ENCODE measurements around the gene LHFPL3.

Gene LHFPL3

DNA sequence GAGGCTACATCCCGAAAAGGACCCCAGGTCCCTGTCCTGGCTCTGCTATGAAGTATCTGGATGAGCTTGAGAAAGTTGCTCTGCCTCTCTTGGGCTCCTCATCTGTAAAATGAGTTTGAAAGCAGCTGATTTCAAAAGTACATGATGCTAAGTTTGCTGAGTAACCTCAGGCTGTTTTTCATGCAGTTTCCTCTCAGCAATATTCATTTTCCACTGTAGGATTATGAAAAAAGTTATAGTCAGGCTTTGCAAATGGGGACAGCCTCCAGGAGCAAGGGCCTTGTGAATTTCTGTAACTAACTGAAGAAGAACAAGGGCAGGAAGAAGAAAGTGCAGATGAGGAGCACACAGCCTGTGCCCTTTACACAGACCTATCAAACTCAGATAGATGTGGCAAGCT lies 518.3 kb downstream of the LHFPL3 start:
- no peak for DNase-seq (ENCODE audit: low read depth)

DNA sequence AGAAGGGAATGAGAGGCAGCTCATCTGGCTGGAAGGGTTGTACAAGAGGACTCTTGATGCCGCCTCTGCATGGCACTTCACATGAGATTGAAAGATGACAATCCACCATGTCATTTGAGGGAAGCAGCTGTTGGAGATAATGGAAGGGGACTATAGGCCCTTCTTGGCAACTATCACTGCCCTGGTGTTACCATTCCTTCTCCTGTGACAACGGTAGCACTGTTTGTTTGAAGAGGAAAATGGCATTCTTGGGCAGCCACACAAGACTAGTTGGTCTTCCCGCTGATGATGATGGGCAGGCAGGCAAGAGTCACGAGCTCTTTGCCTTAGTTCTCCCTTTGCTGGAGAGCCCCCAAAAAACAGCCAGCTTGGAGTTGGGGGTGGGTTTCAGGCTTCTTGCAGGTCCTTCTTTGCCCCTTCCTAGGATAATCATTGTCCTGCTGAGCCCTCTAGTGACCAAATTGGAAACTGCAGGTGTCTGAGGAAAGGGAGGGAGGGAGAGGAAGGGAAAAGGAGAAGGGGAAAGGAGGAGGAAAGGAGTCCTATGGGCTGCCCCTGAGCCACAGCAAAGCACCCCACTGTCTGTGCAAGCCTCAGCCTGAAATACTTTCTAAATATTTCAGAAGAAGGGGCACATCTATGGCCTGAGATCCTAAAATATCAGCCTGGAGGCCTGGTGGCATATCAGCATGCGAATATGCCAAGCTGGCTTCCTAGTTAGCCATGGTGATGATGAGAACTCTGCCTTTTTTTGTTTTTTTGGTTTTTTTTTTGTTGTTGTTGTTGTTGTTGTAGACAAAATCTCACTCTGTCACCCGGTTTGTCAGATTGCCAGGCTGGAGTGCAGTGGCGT lies 520.0 kb downstream of the LHFPL3 start:
- peak; percentile 29 for DNase-seq (ENCODE audit: low read depth)

DNA sequence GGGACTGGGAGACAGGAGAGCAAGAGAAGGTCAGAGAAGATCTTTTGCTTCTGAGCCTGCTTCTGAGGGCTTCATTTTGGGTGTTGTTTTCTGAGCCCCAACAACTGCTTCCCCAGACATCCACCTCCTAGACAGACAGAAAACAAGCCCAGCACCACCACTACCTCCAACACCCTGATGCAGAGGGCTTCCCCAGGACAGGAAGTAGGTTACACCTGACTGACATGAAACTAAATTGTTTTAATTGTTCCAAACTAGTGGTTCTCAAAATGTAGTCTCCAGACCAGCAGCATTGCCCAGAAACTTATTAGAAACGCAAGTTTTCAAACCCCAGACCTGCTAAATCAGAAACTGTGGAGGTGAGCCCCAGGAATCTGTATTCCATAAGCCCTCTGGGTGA lies 522.0 kb downstream of the LHFPL3 start:
- no peak for DNase-seq (ENCODE audit: low read depth)

DNA sequence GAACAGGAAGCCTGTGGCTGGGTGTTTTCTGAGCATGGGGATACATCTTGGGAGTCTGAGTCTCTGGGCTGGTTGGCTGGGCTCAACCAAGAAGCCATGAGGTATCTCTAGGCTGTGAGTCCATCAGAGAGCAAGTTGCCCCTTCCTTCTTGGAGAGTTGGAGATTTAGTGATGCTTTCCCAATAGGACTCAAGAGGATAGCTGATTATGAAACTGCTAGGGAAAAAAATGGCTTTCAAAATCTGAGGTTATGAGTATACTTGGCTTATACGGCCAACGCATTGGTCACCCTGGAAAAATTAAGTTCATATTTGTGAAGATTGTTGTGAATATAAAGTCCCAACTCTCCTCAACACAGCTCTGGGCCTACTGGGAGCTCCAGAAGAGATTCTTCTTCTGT lies 522.9 kb downstream of the LHFPL3 start:
- DNase-seq (ENCODE audit: low read depth) = no peak

DNA sequence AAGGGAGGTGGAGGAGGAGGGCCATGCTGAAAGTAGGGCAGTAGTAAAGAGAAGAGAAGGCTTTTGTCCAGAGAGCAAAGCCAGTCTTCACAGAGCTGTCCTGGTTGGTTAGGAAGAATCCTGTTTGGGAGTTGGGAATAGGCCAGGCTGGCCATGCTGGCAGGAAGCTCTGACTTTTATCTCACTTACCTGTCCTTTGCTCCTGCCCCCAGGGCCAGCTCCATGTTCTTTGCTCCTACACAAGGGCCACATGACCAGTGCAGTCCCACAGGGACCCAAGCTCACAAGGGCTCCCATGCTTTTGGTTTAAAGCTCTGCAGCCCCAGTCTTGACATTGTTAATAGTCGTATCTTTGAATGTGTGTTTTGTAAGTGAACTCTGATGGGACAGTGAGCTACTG lies 524.0 kb downstream of the LHFPL3 start:
- DNase-seq (ENCODE audit: low read depth) = no peak

DNA sequence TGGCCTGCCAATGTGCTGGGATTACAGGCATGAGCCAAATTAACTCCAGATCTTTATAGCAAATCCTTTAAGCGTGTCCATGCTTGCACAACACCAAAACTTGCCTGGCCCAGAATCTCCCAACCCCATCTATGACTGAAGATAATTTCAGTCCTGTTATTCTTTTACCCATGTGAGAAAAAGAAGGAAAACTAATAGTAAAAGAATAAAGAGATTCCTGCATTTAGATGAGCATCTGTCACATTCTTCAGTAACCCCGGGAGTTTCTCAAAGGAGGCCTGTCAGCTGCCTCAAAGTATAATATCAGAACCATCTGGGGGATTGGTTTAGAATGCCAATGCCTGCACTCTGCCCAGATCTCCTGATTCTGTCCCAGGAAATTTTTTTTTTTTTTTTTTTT lies 527.5 kb downstream of the LHFPL3 start:
- no peak for DNase-seq (ENCODE audit: low read depth)

DNA sequence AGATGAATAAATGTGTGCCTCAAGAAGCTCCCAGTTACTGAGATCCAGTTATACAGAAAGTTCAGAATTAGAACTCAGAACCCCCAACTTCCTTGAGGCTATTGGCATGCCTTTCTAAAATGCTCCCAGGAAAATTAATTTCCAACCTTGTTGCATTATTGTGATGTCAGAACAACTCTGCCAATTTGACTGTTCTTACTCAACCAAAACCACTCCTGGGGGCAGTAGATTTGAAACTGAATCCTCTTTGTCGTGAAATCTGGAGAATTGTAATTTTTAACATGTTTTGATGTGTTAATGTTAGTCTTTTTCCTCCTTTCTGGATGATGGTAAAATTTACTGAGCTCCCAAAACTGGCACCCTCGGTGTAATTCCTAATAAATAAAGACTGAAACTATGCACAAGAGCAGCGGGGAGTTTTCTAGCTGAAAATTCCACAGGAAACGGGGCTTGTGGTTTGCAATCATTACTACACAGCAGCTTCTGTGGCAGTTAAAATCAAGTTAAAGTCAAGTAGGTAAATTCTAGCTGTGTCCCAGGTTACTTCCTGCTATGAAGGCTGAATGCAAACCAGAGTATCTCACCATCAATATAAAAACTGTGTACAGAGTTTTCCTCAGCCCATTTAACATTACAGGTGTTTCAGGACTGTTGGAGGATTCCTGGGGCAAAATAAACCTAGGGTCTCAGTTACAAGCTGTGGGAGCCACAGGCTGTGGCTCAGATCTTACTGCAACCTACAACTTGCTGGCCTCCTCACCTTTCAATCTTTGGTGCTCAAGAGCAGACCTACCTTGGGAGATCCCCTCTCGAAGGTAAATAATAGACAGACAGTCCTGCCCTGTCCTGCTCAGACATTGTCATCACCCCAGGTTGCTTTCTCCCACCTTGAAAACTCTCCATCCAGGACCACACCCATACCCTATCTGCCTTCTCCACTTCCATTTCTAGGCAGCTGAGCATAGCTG lies 529.3 kb downstream of the LHFPL3 start:
- DNase-seq (ENCODE audit: low read depth) = no peak

DNA sequence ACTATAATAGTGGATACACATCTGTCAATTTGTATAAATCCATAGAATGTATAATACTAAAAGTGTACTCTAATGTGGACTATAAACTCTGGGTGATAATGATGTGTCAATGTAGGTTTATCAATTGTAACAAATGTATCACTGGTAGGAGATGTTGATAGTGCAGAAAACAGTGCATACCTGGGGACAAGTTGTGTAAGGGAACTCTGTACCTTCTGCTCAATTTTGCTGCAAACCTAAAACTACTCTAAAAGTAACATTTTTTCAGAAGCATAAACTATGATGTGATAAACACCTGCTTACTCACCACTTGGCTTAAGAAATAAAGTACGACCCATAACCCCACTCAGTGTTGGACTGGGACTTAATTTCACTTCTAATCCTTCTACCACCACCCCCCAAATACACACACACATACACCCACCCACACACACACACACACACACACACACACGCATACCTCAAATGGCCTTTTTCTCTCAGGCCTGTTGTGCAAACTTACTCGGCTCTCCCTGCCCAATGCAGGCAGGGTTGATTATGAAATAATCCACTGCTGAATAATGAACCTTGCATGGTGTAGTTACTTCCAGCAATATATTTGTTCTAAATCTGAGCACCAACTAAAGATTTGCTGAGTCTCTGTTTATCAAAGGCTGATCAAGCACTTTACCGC lies 531.5 kb downstream of the LHFPL3 start:
- DNase-seq (ENCODE audit: low read depth) = peak; percentile 44

DNA sequence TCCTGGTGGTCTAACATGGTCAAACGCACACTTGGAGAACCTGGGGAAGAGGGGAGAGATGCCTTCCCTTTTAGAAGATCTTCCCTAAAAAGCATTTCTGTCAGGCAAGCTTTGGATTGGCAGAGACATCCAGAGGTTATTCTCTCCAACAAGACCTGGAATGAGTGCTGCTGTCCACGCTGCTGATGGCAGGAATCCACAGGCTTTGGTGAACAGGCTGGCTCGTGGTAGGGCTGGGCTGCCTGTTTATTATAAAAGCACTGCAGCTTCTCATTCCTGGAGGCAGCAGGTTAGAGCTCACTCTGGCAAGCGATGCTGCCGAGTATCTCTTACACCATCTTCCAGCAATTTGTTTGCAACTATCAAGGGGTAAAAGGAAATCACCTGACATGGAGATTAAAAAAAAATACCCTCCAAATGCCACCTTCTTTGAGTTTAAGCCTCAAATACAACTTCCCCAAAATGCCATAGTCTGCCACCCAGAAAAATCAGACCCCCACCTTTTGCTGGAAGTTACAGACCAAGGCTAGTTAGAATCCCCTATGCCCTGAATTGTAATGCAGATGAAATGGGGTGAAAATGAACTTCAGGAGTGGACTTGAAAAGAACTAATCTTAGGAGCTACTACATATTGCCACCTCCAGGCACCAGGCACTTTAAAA lies 533.5 kb downstream of the LHFPL3 start:
- no peak for DNase-seq (ENCODE audit: low read depth)

DNA sequence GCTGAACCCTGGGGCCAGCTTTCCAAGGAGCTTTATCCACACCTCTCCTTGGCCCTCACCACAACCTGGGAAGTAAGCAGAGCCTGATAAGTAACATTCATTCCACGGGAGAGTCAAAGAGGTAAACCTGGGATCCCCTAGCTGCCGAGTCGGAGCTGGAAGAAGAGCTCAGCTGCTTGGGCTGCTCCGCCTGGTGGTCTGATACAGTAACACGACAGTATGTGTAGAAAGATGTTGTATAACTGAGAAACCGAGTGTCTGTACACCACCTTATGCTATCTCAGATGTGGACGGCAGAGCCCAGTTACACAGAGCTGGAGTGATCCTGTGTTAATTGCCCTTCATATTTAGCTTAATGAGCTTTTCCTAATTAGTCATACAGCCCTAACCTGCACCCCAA lies 534.3 kb downstream of the LHFPL3 start:
- DNase-seq (ENCODE audit: low read depth) = peak; percentile 14

DNA sequence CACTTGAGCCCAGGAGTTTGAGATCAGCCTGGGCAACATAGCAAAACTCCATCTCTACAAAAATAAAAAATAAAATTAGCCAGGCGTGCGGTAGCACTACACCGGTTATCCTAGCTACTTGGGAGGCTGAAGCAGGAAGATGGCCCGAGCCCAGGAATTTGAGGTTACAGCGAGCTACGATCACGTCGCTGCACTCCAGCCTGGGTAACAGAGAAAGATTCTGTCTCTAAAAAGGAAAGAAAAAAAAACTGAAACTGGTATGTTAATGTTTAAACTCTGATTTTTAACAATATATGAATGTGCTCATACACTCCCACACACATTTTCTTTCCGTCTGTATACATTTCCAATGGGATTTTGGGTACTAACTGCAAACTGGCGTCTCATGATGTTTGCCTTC lies 545.0 kb downstream of the LHFPL3 start:
- no peak for DNase-seq (ENCODE audit: low read depth)

DNA sequence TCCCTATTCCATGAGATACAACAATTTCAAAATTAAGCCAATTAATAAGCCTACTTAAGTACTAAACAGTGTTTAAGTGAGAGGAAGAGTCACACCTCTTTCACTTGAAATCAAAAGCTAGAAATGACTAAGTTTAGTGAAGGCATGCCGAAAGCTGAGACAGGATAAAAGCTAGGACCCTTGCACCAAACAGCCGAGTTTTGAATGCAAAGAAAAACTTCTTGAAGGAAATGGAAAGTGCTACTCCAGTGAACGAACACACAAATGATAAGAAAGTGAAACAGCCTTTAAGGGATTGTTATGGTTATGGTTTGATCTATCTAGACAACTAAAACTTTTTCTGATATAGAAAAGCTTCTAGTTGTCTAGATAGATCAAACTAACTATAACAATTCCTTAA lies 550.2 kb downstream of the LHFPL3 start:
- DNase-seq (ENCODE audit: low read depth) = no peak

DNA sequence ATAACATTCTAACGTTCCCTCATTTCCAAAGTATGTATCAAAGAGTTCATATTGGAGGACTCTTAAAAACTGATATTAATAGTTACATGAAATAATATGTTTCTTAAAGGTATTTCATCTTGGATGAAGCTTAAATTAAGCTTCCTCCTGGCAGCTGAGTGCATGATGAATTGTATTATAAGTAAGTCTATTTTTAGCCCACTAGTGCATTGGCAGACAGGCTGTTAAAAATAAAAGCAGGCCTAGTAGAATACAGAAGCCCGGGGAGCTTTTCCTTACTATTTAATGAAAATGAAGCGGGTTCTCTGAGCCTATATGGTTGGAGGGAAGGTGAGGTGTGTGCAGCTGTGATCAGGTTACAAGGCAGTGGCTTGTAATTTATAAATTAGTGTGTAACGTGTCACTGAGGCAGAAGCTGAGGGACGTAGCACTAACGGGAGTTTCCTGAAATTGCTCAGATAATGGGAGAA lies 554.9 kb downstream of the LHFPL3 start:
- DNase-seq (ENCODE audit: low read depth) = no peak

DNA sequence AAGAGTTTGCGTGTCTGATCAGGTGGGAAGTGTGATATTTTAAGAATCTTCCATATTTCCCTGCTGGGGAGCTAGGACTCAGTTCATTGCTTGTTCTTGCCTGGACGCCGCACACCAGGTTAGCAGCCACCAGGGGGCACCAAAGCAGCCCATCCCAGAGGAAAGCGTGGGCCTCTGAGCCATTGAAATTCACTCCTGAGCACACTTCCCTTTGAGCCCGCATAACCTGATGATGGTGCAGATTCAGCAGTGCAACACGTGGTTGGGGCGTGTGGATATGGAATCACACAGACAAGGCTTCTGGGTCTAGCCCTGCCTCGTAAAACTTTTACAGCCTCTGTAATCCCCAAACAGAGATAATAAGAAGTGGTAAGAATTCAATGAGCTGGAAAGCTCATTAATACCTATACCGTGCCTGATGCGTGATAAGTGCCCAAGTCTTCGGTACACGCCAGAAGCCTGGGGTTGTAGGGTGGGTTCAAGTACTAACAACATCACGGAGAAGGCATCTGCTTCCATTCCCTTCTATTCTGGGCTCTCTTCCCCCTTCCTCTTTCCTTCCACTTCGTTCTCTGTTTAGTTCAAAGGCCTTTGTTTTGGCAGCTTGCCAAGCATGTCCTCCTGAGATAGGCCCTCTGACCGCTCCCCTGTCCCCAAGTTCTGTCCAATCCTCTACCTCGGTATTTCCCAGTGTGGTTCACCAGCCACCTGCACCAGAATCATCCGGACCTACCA lies 555.5 kb downstream of the LHFPL3 start:
- peak; percentile 76 for DNase-seq (ENCODE audit: low read depth)

DNA sequence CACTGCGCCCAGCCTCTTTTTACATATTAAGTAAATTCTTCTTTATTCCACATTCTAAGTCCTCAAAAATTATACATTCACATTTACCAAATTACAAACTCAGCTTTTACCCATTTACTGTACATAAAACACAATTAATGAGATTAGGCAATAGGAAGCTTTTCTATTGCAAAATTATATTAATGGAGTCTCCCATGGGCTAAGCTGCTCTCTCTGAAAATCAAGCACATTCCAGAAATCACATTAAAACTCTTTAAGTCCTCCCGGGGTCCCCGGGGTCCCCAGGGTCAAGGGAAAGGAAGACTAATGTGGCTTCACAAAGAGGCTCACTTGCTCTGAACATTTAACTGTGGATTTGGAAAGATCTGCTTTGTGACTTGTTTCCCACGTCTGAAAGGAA lies 558.2 kb downstream of the LHFPL3 start:
- DNase-seq (ENCODE audit: low read depth) = no peak

DNA sequence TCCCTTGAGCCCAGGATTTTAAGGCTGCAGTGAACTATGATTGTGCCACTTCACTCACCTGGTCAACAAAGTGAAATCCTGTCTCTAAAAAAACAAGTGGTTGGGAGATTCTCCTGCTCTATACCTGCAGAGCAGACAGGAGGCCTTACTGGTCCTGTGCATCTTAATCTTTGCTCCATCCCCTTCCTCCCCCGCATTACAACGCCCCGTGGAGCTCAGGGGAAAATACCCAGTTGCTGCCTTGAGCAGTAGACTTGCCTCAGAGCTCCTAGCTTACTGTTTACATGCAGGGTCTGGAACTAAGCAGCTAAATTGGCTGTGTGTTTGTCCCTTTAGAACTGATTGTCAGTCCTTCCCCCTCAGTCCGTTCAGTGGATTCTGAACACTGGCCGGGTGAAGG lies 561.8 kb downstream of the LHFPL3 start:
- DNase-seq (ENCODE audit: low read depth) = no peak

DNA sequence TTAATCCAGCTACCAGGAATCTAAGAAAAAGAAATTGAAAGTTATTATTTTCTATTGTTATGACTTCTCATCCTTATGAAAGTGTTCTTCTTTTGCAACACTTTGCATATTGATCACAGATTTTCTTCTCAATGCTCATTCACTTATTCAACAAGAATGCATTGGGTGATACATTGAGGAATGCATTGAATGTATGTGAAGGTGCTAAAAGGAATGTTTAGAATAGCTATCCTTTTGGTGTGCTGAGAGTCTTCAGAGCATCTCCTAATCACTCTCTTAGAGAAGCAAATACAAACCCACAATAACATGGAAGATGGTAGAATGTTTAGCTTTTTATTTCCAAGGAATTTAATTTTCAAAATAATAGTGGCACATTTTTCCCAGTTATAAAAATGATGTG lies 563.5 kb downstream of the LHFPL3 start:
- no peak for DNase-seq (ENCODE audit: low read depth)

DNA sequence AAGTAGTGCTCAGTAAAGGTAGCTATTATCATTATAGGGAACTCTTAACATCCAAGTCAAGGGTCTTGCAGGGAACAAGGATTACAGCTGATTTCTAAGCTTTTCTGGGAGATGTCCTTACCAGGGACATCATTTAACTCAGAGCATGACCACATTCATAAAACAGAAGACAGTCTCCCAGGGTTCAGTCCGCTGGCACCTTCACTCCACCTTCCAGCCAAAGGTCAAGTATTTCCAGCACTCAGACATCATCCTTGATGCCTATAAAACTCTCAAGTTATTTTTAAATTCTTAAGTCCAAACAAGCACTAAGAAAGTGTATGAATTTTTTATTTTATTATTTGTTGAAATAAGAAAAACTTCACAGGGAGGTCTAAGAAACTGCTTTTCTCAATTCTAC lies 565.9 kb downstream of the LHFPL3 start:
- no peak for DNase-seq (ENCODE audit: low read depth)

DNA sequence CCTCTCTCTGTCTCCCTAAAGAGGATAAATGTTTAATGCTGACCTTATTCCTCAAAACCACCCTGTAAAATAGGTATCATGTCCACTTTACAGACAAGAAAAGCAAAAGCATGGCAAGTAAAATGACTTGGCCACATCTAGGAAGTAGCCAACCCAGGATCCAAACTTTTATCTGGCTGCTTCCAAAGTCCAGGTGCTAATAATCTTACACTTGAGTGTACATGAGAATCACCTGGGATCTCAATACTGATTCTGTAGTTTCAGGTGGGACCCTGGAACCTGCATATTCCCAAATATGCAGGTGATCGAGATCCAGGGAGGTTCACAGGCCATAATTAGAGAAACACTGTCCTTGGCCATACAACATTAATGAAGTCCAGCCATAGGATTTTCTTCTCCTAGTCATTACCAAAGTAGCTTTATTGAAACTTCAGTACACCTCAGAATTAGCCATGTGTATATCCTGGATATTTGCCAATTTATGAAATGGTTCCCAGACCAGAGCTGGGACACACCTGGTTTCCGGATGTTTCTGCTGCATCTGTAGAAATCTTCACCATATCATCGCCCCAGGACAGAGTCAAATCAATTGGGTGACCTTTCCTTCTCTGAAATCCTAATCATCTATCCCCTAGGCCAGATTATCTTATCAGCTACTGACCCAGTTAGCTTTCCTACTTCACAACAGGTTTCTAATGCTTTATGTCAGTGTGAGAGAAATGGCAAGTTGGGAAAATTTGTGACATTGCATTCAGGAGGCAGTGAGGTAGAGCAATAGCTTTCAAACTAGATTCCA lies 566.5 kb downstream of the LHFPL3 start:
- no peak for DNase-seq (ENCODE audit: low read depth)

DNA sequence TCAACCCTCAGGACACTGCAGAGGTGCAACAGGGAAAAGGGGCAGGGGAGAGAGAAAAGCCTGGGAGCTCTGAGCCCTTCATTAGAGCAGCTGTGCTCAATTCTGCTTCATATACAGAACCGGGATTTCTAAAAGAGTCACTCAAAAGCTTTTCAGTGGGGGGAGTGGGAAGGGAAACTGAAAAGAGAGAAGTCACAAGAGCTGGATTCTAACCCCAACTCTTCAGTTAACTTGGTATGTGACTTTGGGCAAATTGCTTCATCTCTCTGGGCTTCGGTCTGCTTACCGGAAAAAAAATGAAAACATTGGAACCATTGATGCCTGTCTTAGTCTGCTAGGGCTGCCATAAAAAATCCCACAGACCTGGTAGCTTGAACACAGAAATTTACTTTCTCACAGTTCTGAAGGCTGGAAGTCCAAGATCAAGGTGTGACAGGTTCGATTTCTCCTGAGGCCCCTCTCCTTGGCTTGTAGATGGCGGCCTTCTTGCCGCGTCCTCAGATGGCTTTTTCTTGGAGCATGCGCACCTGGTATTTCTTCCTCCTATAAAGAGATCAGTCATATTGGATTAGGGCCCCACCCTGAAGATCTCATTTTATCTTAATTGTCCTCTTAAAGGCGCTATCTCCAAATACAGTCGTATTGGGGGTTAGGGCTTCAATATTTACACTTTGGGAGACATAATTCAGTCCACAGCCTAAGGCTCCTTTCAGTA lies 567.3 kb downstream of the LHFPL3 start:
- DNase-seq (ENCODE audit: low read depth) = no peak
